H1 (cell line): ENCODE data around the gene WDR7.

ENCODE experiments used
- BRCA1 ChIP-seq: IDR thresholded peaks from 2 replicates; pipeline ENCODE4 v1.6.1; 2012; ENCODE audit warnings: low read depth, low read length, improper control_type of control experiment
- CREB1 ChIP-seq: IDR thresholded peaks from 2 replicates; pipeline ENCODE4 v1.6.1; 2012; ENCODE audit warnings: inconsistent platforms
- CTCF ChIP-seq, 3 experiments: IDR thresholded peaks; 1 replicate in 2 of 3; 2 replicates in 1 of 3; pipeline versions ENCODE4 v1.5.1 to v1.6.1; 2011; ENCODE audit warnings: low read length in 3 of 3, mild to moderate bottlenecking in 3 of 3, inconsistent platforms in 2 of 3, low read depth in 1 of 3, moderate library complexity in 1 of 3; ENCODE audit not compliant: insufficient read depth in 1 of 3; ENCODE audit errors: control extremely low read depth in 1 of 3
- EZH2 ChIP-seq: fragments of 200-600 bp; sonication (generic); IDR thresholded peaks from 2 replicates; pipeline ENCODE4 v1.7.1; 2012; ENCODE audit warnings: low read depth, mild to moderate bottlenecking, moderate library complexity, low read length, inconsistent platforms; ENCODE audit not compliant: severe bottlenecking
- JUN ChIP-seq: IDR thresholded peaks from 2 replicates; pipeline ENCODE4 v1.6.1; 2011; ENCODE audit warnings: low read depth, mild to moderate bottlenecking, improper control_type of control experiment, low read length
- MAX ChIP-seq: IDR thresholded peaks from 2 replicates; pipeline ENCODE4 v1.6.1; 2012; ENCODE audit warnings: inconsistent platforms
- POLR2A ChIP-seq, 2 experiments: IDR thresholded peaks; 1 replicate in 1 of 2; 2 replicates in 1 of 2; pipeline ENCODE4 v1.6.1; 2011; ENCODE audit warnings: low read depth in 2 of 2, low read length in 2 of 2, mild to moderate bottlenecking in 2 of 2; ENCODE audit errors: control extremely low read depth in 1 of 2
- POLR2AphosphoS5 ChIP-seq: IDR thresholded peaks from 2 replicates; pipeline ENCODE4 v1.6.1; 2011; ENCODE audit warnings: low read depth, low read length
- RFX5 ChIP-seq: IDR thresholded peaks from 2 replicates; pipeline ENCODE4 v1.6.1; 2011; ENCODE audit warnings: low read depth, low read length, improper control_type of control experiment, borderline replicate concordance
- SIX5 ChIP-seq: IDR thresholded peaks from 2 replicates; pipeline ENCODE4 v1.6.1; 2011; ENCODE audit warnings: mild to moderate bottlenecking, low read depth, low read length
- SP2 ChIP-seq: IDR thresholded peaks from 2 replicates; pipeline ENCODE4 v1.6.1; 2012; ENCODE audit warnings: mild to moderate bottlenecking, low read length, inconsistent platforms
- SUZ12 ChIP-seq: fragments of 200-600 bp; sonication (generic); IDR thresholded peaks from 2 replicates; pipeline ENCODE4 v1.6.1; 2012; ENCODE audit warnings: mild to moderate bottlenecking, inconsistent platforms, low read length, moderate library complexity, mixed read lengths
- ZNF274 ChIP-seq: IDR thresholded peaks from 2 replicates; pipeline ENCODE4 v1.7.0; 2012; ENCODE audit warnings: low read length, borderline replicate concordance; ENCODE audit errors: extremely low read depth

- no peak for TF ChIP-seq CTCF (IDR thresholded peaks at IDR 0.05; ENCODE audit: control extremely low read depth in 1 of 3, insufficient read depth in 1 of 3, low read depth in 1 of 3, low read length in 3 of 3)
- TF ChIP-seq ZNF274, result no peak
- no peak for TF ChIP-seq POLR2AphosphoS5
- TF ChIP-seq MAX, result no peak
- no peak for TF ChIP-seq POLR2A (IDR thresholded peaks at IDR 0.05; ENCODE audit: control extremely low read depth in 1 of 2, low read depth in 2 of 2, low read length in 2 of 2)
- TF ChIP-seq SP2, result no peak
- no peak for TF ChIP-seq CREB1
- no peak for TF ChIP-seq SUZ12
- TF ChIP-seq RFX5, result no peak
- no peak for TF ChIP-seq EZH2
- TF ChIP-seq JUN, result no peak
- TF ChIP-seq SIX5, result no peak
- TF ChIP-seq BRCA1, result no peak
Measured at GRCh38 chr18:57084331-57085271, 433.4 kb downstream of the WDR7 start.
